ENCODE results near the gene NBPF6.
"Not testable (repeated sequence)": the region's sequence is repeated elsewhere in the genome, so short reads cannot be mapped to it uniquely, and the experiment has no call there.

The NBPF6 gene

DNA sequence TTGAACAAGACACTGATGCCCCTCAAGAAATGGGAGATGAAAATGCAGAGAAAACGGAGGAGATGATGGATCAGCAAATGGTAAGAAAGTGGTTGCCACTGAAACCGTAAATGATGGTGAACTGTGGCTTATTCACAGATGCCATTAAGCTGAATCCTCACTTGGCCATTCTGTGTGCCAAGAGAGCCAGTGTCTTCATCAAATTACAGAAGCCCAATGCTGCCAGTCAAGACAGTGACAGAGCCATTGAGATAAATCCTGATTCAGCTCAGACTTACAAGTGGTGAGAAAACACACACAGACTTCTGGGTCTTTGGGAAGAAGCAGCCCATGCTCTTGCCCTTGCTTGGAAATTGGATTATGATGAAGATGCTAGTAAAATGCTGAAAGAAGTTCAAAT, 52.5 kb downstream of the NBPF6 start:
- no peak for DNase-seq (ENCODE audit: low spot score)

GRCh38 chr1:108503062-108503733, 53.1 kb downstream of the NBPF6 start:
- peak; percentile 48 for DNase-seq (ENCODE audit: low spot score)

GRCh38 chr1:108504447-108504846, 54.3 kb downstream of the NBPF6 start:
- DNase-seq (ENCODE audit: low spot score) = no peak

GRCh38 chr1:108505763-108506070, 55.6 kb downstream of the NBPF6 start:
- no peak for DNase-seq (ENCODE audit: low spot score)

- no peak for DNase-seq (ENCODE audit: low spot score)
These were observed 61.6 kb downstream of the NBPF6 start for GRCh38 chr1:108511764-108512163.

DNA sequence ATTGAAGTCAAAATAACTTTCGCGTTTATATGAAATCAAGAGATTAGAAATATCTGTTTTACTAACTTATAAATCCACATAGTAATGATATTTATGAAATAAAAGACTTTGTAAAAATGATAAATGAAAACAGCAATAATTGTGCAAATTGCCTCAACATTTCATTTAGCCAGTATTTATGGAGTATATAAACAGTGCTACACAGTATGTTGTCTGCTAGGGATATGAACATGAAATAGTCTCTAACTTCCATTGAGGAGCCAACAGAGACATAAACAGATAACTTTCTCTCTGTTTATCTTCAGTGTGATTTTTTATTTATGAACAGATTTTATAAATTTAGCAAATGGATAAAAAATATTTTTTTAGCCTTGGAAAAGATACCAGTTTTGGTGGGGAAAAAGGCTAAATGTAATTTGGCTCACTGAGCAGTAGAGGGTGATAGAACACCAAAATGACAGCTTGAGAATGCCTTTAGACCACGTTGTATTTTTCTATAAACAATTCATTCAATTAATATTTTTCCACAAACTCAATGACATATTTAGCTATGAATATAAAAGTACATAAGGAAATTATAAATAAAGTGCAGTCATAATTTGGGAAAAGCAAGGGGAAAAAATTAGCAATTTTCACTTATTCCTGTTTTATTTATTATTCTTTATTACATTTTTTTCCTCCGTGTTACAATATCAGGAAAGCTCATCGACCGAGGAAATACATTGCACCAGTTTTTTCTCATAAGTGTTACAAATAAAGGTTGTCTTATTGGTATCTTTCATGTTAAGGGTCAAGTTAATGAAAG, 62.3 kb downstream of the NBPF6 start:
- no peak for DNase-seq (ENCODE audit: low spot score)

DNA sequence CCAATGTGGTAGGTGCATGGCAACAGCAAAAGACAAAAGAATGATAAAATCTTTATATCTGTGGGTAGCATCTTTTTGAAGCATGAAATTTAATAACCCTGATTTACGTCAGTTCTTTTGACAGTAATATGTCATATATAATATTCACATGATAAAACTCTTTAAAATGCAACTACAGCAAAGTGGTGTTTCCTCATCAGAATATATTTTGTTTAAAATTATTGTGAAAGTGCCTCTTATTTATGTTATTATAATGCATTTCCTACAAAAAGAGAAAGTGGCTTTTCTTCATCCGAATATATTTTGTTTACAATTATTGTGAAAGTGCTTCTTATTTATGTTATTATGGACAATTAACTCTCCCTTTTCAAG, 62.9 kb downstream of the NBPF6 start:
- DNase-seq (ENCODE audit: low spot score) = no peak

GRCh38 chr1:108513914-108514313, 63.8 kb downstream of the NBPF6 start:
- DNase-seq (ENCODE audit: low spot score) = not testable (repeated sequence)

- not testable (repeated sequence) for DNase-seq (ENCODE audit: low spot score)
These were observed 67.3 kb downstream of the NBPF6 start for GRCh38 chr1:108517301-108517897.
